Body of pancreas (tissue), 4 donors: ENCODE measurements around the gene IL1A.

Experiments
- CTCF ChIP-seq, 7 experiments: fragments of 450-650 bp in 4 of 7; fragments of 200-600 bp in 3 of 7; sonication (generic) in 3 of 7; IDR thresholded peaks; one replicate each; pipeline ENCODE4 v1.5.1; 2016 to 2019; ENCODE audit warnings: antibody characterized with exemption in 7 of 7
- POLR2A ChIP-seq, 3 donors: fragments of 450-650 bp; IDR thresholded peaks; one replicate each; pipeline ENCODE4 v1.6.1; 2016; ENCODE audit warnings: antibody characterized with exemption in 3 of 3, mild to moderate bottlenecking in 2 of 3

GRCh38 chr2:112726487-112727190 lies 57.7 kb downstream of the IL1A start:
- TF ChIP-seq POLR2A (IDR thresholded peaks at IDR 0.05), result no peak
- TF ChIP-seq CTCF (IDR thresholded peaks at IDR 0.05), result peak; percentile 86 to 97 (median 95)
